Activated T-helper 1 cell treated with anti-CD3 and anti-CD28 coated beads, Interleukin-12 subunit alpha, Interleukin-12 subunit beta, Interleukin-2, Interleukin-4 antibody, amounts not matched to agents 30 ng/mL and 10 ng/mL and 1 ng/mL, durations not matched to agents 14 hours and 24 hours and 36 hours (primary cell): ENCODE measurements around the gene SLC12A5. TPM values are rescaled to one million over a fixed set of nuclear protein-coding genes. Genes with fewer than 3 reads are reported as not detected.
"Not testable (repeated sequence)": the region's sequence is repeated elsewhere in the genome, so short reads cannot be mapped to it uniquely, and the experiment has no call there.

Source experiments
- DNase-seq: peaks from one replicate; pipeline ENCODE4 v3.0.0; 2021; ENCODE audit warnings: low spot score
- H3K27ac Mint-ChIP-seq: one replicate; pipeline ENCODE4 v1.8.0; 2021; ENCODE audit warnings: mild to moderate bottlenecking, mixed read lengths
- H3K27me3 Mint-ChIP-seq: one replicate; pipeline ENCODE4 v1.8.0; 2022; ENCODE audit warnings: mild to moderate bottlenecking, moderate library complexity, mixed read lengths; ENCODE audit not compliant: insufficient read depth
- H3K36me3 Mint-ChIP-seq: one replicate; pipeline ENCODE4 v1.8.0; 2021; ENCODE audit warnings: low read depth, mixed read lengths
- H3K4me1 Mint-ChIP-seq: one replicate; pipeline ENCODE4 v1.8.0; 2021; ENCODE audit warnings: low read depth, mixed read lengths
- H3K4me3 Mint-ChIP-seq: one replicate; pipeline ENCODE4 v1.8.0; 2021; ENCODE audit warnings: mild to moderate bottlenecking, moderate library complexity, mixed read lengths
- H3K9me3 Mint-ChIP-seq: one replicate; pipeline ENCODE4 v1.8.0; 2021; ENCODE audit warnings: mixed read lengths
- intact Hi-C: fragments of 100-400 bp; cut with micrococcal nuclease; formaldehyde crosslinking; loops from one replicate; pipeline ENCODE4 v1.15.1; 2024
- total RNA-seq: library from RNA; stranded (reverse); gene quantifications from 2 replicates; pipeline ENCODE4 v1.2.3, GENCODE V29; 2022

Gene SLC12A5
- total RNA-seq, 1 donor from 2014 or later = not detected

DNA sequence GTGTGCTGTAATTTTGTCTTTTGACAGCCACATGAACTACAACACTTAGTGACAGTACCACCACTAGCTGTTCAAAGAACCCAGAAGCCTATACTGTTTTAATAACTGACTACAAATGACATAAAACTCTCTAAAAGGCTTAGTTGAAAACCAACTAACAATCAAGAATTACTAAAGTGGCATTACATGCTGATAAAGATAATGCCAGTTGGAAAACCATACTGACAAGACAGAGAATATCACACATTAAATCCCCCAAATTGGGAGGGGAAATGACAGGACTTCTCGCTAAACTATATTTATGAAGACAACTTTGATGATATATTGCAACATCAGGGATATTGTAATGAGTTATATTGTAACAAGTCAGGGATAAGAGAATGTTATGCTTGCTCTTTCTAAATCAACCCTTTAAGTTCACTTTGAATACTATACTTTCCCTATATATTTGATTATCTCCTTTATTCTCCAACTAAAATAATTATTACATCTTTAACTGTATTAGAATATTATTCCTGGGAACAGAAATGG, 54.6 kb downstream of the SLC12A5 start:
- Mint-ChIP-seq H3K4me3 (no peak overlapping the region), H3K27ac (no peak overlapping the region), H3K4me1 (peaks cover 50% of the 10 kb centered on the region), H3K27me3 (no peaks in the 10 kb centered on the region), H3K9me3 (no peaks in the 10 kb centered on the region), H3K36me3 (peaks cover 17% of the 10 kb centered on the region)
- intact Hi-C loops = loop anchor here (10.0 kb wide), 1 partner anchor 471 kb away; the partner anchor contains the start of gene OCSTAMP
- DNase-seq = no peak

DNA sequence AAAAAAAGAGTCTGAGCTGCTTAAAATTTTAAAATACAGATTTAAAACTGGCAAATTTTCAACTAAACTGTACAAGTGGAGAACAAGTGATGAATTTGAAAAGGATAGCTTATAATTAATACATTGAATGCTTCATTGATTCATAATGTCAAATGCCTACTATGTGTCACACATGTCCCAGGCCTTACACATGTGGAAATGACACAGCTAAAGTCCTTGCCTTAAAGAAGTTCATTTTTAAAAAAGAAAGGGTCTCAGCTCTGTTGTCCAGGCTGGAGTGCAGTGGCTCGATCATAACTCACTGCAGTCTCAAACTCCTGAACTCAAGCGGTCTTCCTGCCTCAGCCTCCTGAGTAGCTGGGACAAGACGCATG, 55.8 kb downstream of the SLC12A5 start:
- Mint-ChIP-seq H3K27ac (no peak overlapping the region), H3K27me3 (no peaks in the 10 kb centered on the region), H3K4me1 (peaks cover 52% of the 10 kb centered on the region), H3K36me3 (peaks cover 11% of the 10 kb centered on the region), H3K4me3 (no peak overlapping the region), H3K9me3 (no peaks in the 10 kb centered on the region)
- intact Hi-C loops = loop anchor here (5.0 to 10.0 kb wide), 2 partner anchors 292 to 470 kb away; partner anchors contain the start of genes DNTTIP1, OCSTAMP and WFDC3
- DNase-seq = no peak

DNA sequence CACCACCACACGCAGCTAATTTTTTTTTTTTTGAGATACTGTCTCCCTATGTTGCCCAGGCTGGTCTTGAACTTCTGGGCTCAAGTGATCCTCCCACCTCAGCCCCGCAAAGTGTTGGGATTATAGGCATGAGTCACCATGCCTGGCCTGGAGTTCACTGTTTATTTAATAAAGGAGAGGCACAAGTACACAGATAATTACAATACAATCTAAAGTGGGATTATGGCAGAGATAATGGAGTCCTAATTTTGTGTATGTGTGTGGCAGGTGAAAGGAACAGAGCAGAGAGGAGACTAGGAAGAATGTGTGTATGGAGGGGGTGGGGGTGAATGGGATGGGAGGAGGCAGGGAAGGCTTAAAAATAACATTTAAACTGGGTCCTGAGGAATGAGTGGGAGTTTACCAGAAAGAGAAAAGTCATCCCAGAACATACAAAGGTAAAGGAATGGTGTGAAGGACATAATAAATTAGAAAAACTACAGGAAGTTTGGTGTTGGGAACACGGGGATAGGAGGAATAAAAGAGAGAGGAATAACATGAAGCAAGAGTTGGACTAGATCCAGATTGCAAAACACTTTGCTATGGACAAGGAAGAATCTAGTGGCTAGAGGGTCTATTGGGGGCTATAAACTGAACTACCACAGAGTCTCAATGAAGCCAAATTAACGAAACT, 56.3 kb downstream of the SLC12A5 start:
- peaks cover 11% of the 10 kb centered on the region for H3K36me3 Mint-ChIP-seq
- peaks cover 57% of the 10 kb centered on the region for H3K4me1 Mint-ChIP-seq
- no peak for DNase-seq
- H3K27me3 Mint-ChIP-seq = no peaks in the 10 kb centered on the region
- intact Hi-C loops = loop anchor here (5.0 to 10.0 kb wide), 2 partner anchors 293 to 469 kb away; partner anchors contain the start of genes DNTTIP1, OCSTAMP and WFDC3
- H3K27ac Mint-ChIP-seq = no peak overlapping the region
- no peaks in the 10 kb centered on the region for H3K9me3 Mint-ChIP-seq
- no peak overlapping the region for H3K4me3 Mint-ChIP-seq

DNA sequence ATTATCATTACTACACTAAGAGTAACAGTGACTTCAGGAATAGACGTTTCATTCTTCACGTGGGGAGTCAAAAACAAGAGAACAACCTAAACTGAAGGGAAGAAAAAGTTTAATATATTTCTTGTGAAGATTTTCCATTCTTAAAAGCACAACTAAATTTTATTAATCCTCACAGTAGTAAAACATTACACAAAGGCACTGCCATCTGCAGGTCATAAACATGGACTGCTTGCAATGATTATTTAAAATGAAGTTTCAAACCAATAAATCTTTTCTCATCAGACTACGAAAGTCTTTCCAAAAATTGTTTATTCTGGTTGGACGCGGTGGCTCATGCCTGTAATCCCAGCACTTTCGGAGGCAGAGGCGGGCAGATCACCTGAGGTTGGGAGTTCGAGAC, 58.1 kb downstream of the SLC12A5 start:
- no peaks in the 10 kb centered on the region for H3K9me3 Mint-ChIP-seq
- DNase-seq = no peak
- peaks cover 59% of the 10 kb centered on the region for H3K4me1 Mint-ChIP-seq
- peak overlapping the region; percentile 26 for H3K4me3 Mint-ChIP-seq
- no peaks in the 10 kb centered on the region for H3K27me3 Mint-ChIP-seq
- intact Hi-C loops = loop anchor here (1.0 to 10.0 kb wide), 3 partner anchors 64 to 468 kb away; partner anchors contain the start of genes DNTTIP1, OCSTAMP and WFDC3
- peaks cover 9% of the 10 kb centered on the region for H3K36me3 Mint-ChIP-seq
- H3K27ac Mint-ChIP-seq = no peak overlapping the region

DNA sequence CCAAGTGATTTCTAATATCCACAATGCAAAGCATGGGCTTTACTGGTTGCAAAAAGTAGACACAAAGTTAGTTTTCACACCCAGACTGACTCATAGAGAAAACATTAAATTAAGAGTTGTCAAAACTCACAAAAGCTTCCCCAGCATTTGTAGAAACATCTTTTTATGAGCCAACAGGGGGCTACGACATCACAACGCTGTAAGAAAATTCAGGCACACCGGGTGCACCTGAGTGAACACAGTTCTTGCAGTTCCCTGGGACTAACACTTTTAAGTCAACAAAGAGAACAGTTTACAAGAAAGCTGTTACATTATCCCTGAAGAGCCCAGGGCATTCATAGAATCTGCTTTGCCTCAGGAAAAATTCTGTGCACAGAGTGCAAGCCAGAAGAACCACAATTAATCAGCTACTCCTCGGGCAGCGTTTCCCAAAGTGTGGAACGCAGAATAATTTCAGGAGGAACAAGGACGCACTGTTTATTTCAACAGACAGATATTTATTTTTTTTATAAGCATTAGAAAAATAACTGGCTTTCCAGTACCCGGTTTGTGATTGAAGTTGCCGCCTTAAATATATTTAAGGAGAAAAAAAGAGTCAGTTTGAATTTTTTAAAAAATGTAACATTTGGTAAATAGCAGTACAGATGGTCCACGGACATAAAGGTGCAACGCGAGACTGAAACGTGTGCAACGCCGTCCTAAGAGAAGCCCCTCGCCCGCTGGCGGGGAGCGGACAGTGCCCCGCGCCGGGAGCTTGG, 59.6 kb downstream of the SLC12A5 start:
- Mint-ChIP-seq H3K9me3 (no peaks in the 10 kb centered on the region), H3K4me1 (peaks cover 48% of the 10 kb centered on the region), H3K4me3 (peak overlapping the region; percentile 92), H3K27ac (peak overlapping the region; percentile 94), H3K36me3 (peaks cover 9% of the 10 kb centered on the region), H3K27me3 (peaks cover 2% of the 10 kb centered on the region)
- intact Hi-C loops = loop anchor here (1.0 to 10.0 kb wide), 4 partner anchors 24 to 466 kb away; partner anchors contain the start of genes DNTTIP1, OCSTAMP, WFDC3 and ZNF335
- no peak for DNase-seq

DNA sequence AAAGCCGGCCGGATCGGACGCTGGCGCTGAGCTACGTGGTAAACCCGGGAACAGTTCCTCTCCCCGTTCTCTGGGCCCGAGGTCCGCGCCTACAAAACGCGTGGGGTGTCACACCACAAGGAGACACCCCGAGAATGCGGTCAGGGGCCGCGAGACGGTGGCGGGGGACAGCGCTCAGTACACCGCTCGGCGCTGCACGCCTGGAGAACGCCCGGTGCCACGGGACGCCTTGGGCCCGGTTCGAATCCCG, 60.1 kb downstream of the SLC12A5 start:
- Mint-ChIP-seq H3K27me3 (peaks cover 4% of the 10 kb centered on the region), H3K9me3 (no peaks in the 10 kb centered on the region), H3K4me1 (peaks cover 48% of the 10 kb centered on the region), H3K4me3 (peak overlapping the region; percentile 92), H3K27ac (peak overlapping the region; percentile 94), H3K36me3 (peaks cover 9% of the 10 kb centered on the region)
- DNase-seq = no peak
- intact Hi-C loops = loop anchor here (1.0 to 10.0 kb wide), 3 partner anchors 117 to 466 kb away; partner anchors contain the start of genes DNTTIP1, OCSTAMP, WFDC3 and ZNF335

DNA sequence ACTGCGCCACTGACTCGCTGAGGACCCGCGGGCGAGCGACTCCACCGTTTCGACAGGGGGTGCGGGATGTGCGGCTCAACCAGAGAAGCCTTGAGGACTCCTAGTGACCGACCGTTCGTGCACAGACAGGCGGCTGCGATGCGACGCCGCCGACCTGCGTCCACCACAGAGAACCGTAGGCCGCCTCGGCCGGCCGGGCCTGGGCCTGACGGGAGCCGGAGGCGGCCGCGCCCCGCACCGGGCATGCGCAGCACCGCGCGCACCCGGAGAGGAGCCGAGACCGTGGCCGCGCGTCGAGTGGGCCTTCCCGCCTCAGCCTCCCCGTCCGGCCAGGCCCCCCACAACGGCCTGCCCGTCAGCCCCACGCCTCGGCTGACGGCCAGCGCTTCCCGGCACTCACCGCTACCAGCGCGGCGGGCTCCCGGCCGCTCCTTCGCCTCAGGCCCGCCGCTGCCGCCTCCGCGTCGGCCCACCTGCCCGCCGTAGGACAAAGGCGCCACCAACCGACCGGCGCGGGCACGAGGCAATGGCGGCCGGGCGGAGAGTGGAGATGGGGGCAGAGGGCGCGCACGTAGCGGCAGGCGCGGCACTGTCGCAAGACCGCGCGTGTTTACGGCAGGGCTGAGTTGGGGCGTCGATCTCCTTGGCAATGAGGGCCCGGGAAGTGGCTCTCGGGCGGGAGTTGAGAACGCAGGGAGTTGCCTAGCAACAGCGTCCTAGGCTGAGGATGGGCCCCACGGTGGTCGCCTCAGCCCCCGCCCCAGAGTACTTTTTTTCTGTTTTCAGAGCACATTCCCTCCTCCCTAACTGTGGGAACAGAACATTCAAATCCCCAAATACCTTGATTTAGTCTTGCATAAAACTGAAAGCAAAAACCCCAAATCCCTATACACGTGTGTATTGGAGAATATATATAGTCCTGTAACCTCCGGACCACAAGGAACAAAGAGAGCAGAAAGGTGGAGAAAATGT, 60.7 kb downstream of the SLC12A5 start, which contains the start of gene NCOA5:
TSS of gene NCOA5 (minus strand) at position 546 of the 972 bp plus-strand sequence. CDS start 10,538 bp downstream, outside the sequence.
- Mint-ChIP-seq H3K27ac (peak within 1 kb of the TSS; percentile 94), H3K27me3 (peaks cover 4% of the 10 kb centered on the region), H3K9me3 (no peaks in the 10 kb centered on the region), H3K36me3 (peaks cover 9% of the 10 kb centered on the region), H3K4me1 (peaks cover 48% of the 10 kb centered on the region), H3K4me3 (peak within 1 kb of the TSS; percentile 92)
- intact Hi-C loops = loop anchor here (1.0 to 10.0 kb wide), 5 partner anchors 117 to 465 kb away; partner anchors contain the start of genes DNTTIP1, ELMO2, OCSTAMP and WFDC3
- DNase-seq = peak; percentile 91

DNA sequence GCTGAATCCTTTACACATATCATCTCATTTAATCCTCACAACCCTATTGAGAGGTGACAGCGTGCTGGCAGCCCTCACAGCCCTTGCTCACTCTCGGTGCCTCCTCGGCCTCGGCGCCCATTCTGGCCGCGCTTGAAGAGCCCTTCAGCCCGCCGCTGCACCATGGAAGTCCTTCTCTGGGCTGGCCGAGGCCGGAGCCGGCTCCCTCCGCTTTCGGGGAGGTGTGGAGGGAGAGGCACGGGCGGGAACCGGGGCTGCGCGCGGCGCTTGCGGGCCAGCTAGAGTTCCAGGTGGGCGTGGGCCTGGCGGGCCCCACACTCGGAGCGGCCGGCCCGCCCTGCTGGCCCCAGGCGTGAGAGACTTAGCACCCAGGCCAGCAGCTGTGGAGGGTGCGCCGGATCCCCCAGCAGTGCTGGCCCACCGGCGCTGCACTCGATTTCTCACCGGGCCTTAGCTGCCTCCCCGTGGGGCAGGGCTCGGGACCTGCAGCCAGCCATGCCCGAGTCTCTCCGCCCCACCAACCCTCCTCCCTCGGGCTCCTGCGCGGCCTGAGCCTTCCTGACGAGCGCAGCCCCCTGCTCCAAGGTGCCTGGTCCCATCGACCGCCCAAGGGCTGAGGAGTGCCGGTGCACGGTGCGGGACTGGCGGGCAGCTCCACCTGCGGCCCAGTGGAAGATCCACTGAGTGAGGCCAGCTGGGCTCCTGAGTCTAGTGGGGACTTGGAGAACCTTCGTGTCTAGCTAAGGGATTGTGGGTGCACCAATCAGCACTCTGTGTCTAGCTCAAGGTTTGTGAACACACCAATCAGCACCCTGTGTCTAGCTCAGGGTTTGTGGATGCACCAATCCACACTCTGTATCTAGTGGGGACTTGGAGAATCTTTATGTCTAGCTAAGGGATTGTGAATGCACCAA, 62.9 kb downstream of the SLC12A5 start:
- H3K4me3 Mint-ChIP-seq, H3K27ac Mint-ChIP-seq, H3K9me3 Mint-ChIP-seq, H3K27me3 Mint-ChIP-seq, DNase-seq, H3K36me3 Mint-ChIP-seq, intact Hi-C loops: not testable (repeated sequence)
- H3K4me1 Mint-ChIP-seq = peaks cover 31% of the 10 kb centered on the region

DNA sequence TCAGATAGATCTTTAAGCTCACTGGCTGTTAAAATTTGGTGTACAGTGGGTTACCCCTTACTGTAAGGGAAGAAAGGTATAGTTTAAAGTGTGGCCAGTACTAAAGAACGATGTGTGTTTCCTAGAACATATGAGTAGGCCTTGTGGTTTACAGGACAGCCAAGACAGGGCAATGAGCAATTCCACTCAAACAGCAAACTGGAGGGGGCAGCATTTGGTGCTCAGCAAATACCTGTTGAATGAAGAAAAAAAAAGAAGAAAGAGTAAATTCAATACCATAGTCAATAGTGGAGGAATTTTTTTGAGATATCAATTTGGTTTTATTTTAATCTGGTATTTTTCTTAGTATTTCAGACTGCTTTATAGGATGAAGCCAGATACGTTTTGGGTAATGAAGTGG, 64.5 kb downstream of the SLC12A5 start:
- Mint-ChIP-seq H3K27ac (no peak overlapping the region), H3K4me3 (no peak overlapping the region), H3K4me1 (peaks cover 14% of the 10 kb centered on the region), H3K9me3 (no peaks in the 10 kb centered on the region), H3K36me3 (no peaks in the 10 kb centered on the region), H3K27me3 (peaks cover 21% of the 10 kb centered on the region)
- intact Hi-C loops = no loop called here
- no peak for DNase-seq

DNA sequence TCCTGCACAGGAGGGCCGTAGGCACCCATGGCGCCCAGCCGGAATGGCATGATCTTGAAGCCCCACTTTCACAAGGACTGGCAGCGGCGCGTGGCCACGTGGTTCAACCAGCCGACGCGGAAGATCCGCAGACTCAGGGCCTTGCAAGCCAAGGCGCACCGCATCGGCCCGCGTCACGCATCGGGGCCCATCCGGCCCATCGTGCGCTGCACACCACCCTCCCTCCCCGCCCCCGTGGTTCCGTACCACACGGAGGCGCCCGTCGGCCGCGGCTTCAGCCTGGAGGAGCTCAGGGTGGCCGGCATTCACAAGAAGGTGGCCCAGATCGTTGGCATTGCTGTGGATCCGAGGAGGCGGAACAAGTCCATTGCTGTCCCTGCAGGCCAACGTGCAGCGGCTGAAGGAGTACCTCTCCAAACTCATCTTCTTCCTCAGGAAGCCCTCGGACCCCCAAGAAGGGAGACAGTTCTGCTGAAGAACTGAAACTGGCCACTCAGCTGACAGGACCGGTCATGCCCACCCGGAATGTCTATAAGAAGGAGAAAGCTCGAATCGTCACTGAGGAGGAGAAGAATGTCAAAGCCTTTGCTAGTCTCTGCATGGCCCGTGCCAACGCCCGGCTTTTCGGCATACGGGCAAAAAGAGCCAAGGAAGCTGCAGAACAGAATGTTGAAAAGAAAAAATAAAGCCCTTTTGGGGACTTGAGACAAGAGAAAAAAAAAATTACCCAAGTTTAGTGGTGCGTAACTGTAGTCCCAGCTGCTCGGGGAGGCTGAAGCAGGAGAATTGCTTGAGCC, 70.7 kb downstream of the SLC12A5 start:
- Mint-ChIP-seq H3K4me3 (no peak overlapping the region), H3K36me3 (no peaks in the 10 kb centered on the region), H3K27me3 (peaks cover 44% of the 10 kb centered on the region), H3K4me1 (no peaks in the 10 kb centered on the region), H3K9me3 (no peaks in the 10 kb centered on the region), H3K27ac (no peak overlapping the region)
- no peak for DNase-seq
- intact Hi-C loops = no loop called here

DNA sequence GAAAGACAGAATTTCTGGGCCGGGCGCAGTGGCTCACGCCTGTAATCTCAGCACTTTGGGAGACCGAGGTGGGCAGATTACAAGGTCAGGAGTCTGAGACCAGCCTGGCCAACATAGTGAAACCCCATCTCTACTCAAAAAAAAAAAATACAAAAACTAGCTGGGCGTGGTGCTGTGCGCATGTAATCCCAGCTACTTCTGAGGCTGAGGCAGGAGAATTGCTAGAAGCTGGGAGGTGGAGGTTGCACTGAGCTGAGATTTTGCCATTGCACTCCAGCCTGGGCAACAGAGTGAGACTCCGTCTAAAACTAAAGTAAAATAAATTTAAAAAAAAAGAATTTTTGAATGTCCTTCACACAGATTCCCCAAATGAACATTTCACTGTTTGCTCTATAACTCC, 71.4 kb downstream of the SLC12A5 start:
- intact Hi-C loops, DNase-seq, H3K9me3 Mint-ChIP-seq, H3K36me3 Mint-ChIP-seq, H3K27ac Mint-ChIP-seq, H3K4me1 Mint-ChIP-seq, H3K4me3 Mint-ChIP-seq: not testable (repeated sequence)
- H3K27me3 Mint-ChIP-seq = peaks cover 41% of the 10 kb centered on the region
